RWPE1 (cell line): ENCODE measurements around the gene CALHM5.

Experiments used
- CTCF ChIA-PET: fragments of 350-600 bp; sonication (Branson Sonifier 250); formaldehyde crosslinking; extraction: SDS; loops from one replicate; lab custom pipeline; 2021; lab: Yijun Ruan, JAX
- POLR2A ChIA-PET: fragments of 400-600 bp; formaldehyde crosslinking; extraction: SDS; loops from one replicate; lab custom pipeline; 2020; ENCODE audit warnings: antibody characterized with exemption; ENCODE audit not compliant: low non-redundant PET; lab: Yijun Ruan, JAX
- DNase-seq: peaks from one replicate; pipeline ENCODE4 v3.0.0; 2012; ENCODE audit warnings: low spot score
- H3K27ac ChIP-seq: fragments of 450-650 bp; 2 replicates; pipeline ENCODE4 v1.5.1; 2017
- CTCF ChIP-seq: fragments of 450-650 bp; conservative IDR thresholded peaks from 2 replicates; pipeline ENCODE4 v1.5.1; 2017; ENCODE audit warnings: low read depth, mild to moderate bottlenecking

The CALHM5 gene

GRCh38 chr6:116514111-116514510 is 2.7 kb downstream of the CALHM5 start:
- no peak for TF ChIP-seq CTCF
- DNase-seq: no peak
- H3K27ac ChIP-seq: no peak overlapping the region
- POLR2A ChIA-PET: no interaction called here
- CTCF ChIA-PET: no interaction called here

GRCh38 chr6:116515141-116515540 is 3.7 kb downstream of the CALHM5 start:
- no peak for DNase-seq
- POLR2A ChIA-PET: no interaction called here
- H3K27ac ChIP-seq: no peak overlapping the region
- TF ChIP-seq CTCF: no peak
- CTCF ChIA-PET: interaction anchor here (0.6 kb wide), 1 partner anchor 15 kb away, joined by 3 read pairs; no protein-coding TSS in a partner anchor

GRCh38 chr6:116518621-116519368 is 7.4 kb downstream of the CALHM5 start:
- no peak for DNase-seq
- TF ChIP-seq CTCF: no peak
- CTCF ChIA-PET: interaction anchor here (0.9 kb wide), 1 partner anchor 42 kb away, joined by 3 read pairs; no protein-coding TSS in a partner anchor
- POLR2A ChIA-PET: no interaction called here
- no peak overlapping the region for H3K27ac ChIP-seq

DNA sequence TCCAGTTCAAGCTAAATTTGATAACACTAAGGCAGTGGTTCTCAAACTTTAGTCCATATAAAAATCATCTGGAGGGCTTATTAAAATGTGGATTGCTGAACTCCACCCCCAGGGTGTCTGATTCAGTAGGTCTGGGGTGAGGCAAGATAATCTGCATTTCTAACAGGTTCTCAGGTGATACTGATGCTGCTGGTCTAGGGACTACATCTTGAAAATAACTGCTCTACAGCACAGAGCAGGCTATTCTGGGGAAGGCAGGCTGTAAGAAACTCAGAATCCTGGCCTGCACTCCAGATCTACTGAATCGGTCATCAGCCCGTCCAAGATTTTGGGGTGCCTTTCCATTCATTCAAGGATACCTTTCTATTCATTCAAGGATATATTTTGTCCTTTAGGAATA is 11.5 kb downstream of the CALHM5 start:
- no peak for TF ChIP-seq CTCF
- no peak overlapping the region for H3K27ac ChIP-seq
- no peak for DNase-seq
- ChIA-PET CTCF (interaction anchor here (0.6 kb wide), 1 partner anchor 11 kb away, joined by 3 read pairs; no protein-coding TSS in a partner anchor), POLR2A (no interaction called here)

GRCh38 chr6:116524236-116524635 is 12.8 kb downstream of the CALHM5 start:
- CTCF ChIA-PET: no interaction called here
- POLR2A ChIA-PET: no interaction called here
- no peak overlapping the region for H3K27ac ChIP-seq
- no peak for DNase-seq
- no peak for TF ChIP-seq CTCF

GRCh38 chr6:116528133-116528532 is 16.7 kb downstream of the CALHM5 start:
- ChIA-PET POLR2A (no interaction called here), CTCF (no interaction called here)
- H3K27ac ChIP-seq: no peak overlapping the region
- DNase-seq: no peak
- TF ChIP-seq CTCF: no peak
